ENCODE results near the gene SRXN1.

DNA sequence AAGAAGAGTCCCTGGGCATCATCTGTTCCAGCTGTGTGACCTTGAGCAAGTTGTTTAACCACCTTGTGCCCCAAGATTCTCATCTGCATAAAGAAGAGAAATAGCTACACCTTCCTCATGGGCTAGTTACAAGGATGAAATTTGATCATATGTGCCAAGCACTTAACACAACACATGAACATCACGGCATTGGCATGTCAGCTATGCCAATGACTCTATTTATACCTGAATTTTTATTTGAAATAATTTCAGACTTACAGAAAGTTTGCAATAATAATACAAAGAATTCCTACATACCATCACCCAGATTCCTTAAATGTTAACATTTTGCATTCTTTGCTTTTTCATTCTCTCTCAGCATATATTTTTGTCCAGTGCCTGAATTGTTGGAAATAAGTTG lies 21.9 kb downstream of the SRXN1 start:
- TF ChIP-seq EZH2 (IDR thresholded peaks at IDR 0.05) (no peak), POLR2AphosphoS5 (IDR thresholded peaks at IDR 0.05; ENCODE audit: borderline replicate concordance, low read depth, low read length) (no peak)
